Hepatocyte (in vitro differentiated cells): ENCODE data around the gene ZMAT2.

Source experiments
- EZH2 ChIP-seq: fragments of 200-600 bp; sonication (generic); IDR thresholded peaks from 2 replicates; pipeline ENCODE4 v1.6.1; 2016; ENCODE audit warnings: antibody characterized with exemption, mild to moderate bottlenecking, borderline replicate concordance
- EZH2phosphoT487 ChIP-seq: fragments of 200-600 bp; sonication (generic); IDR thresholded peaks from one replicate; pipeline ENCODE4 v1.6.1; 2018; ENCODE audit warnings: antibody characterized with exemption, mild to moderate bottlenecking, low read depth, moderate library complexity; ENCODE audit not compliant: unreplicated experiment, severe bottlenecking
- TF ChIP-seq, protein P1 (sequence below): fragments of 200-600 bp; sonication (generic); IDR thresholded peaks from 2 replicates; pipeline ENCODE4 v1.5.1; 2016; ENCODE audit warnings: antibody characterized with exemption, mild to moderate bottlenecking; ENCODE audit not compliant: poor library complexity

DNA sequence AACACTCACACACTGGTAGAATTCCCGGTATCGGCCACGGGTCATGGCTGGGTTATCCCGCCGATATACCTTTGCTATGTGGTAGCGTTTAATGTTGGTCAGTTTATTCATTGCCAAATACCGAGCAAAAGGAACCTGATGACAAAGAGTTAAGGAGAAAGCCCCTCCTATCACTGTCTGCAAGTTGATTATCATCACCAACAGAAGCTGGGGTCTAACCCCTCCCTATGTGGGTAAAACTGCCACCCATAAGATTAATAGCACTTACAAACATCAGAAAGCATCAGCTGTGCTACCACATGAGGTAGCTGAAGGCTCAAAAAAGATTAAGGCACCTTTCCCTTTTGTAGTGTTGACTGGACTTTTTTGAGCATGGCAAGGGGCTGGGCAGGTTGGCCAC lies 21.3 kb upstream of the ZMAT2 start:
- TF ChIP-seq, protein P1, sequence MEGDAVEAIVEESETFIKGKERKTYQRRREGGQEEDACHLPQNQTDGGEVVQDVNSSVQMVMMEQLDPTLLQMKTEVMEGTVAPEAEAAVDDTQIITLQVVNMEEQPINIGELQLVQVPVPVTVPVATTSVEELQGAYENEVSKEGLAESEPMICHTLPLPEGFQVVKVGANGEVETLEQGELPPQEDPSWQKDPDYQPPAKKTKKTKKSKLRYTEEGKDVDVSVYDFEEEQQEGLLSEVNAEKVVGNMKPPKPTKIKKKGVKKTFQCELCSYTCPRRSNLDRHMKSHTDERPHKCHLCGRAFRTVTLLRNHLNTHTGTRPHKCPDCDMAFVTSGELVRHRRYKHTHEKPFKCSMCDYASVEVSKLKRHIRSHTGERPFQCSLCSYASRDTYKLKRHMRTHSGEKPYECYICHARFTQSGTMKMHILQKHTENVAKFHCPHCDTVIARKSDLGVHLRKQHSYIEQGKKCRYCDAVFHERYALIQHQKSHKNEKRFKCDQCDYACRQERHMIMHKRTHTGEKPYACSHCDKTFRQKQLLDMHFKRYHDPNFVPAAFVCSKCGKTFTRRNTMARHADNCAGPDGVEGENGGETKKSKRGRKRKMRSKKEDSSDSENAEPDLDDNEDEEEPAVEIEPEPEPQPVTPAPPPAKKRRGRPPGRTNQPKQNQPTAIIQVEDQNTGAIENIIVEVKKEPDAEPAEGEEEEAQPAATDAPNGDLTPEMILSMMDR, result no peak
- no peak for TF ChIP-seq EZH2
- no peak for TF ChIP-seq EZH2phosphoT487
